Vagina (tissue), 2 donors: ENCODE measurements around the gene SLC7A4. TPM values are rescaled to one million over a fixed set of nuclear protein-coding genes. Genes with fewer than 3 reads are reported as not detected.

ENCODE experiments used
- DNase-seq, 2 donors: peaks; one replicate each; pipeline ENCODE4 v3.0.0-alpha.2; 2017; ENCODE audit errors: extremely low spot score in 2 of 2
- H3K27ac ChIP-seq: fragments of 200-600 bp; sonication (generic); one replicate; pipeline ENCODE4 v1.5.1; 2019
- H3K27me3 ChIP-seq: fragments of 200-600 bp; sonication (generic); one replicate; pipeline ENCODE4 v1.5.1; 2019
- H3K36me3 ChIP-seq, 2 donors: fragments of 200-600 bp; sonication (generic); one replicate each; pipeline ENCODE4 v1.5.1; 2017 to 2019
- H3K4me1 ChIP-seq: fragments of 200-600 bp; sonication (generic); one replicate; pipeline ENCODE4 v1.5.1; 2019
- H3K4me3 ChIP-seq, 2 donors: fragments of 200-600 bp; sonication (generic); 1 replicate in 1 of 2; 2 replicates in 1 of 2; pipeline ENCODE4 v1.5.1; 2016 to 2019
- H3K9me3 ChIP-seq: fragments of 200-600 bp; sonication (generic); one replicate; pipeline ENCODE4 v1.5.1; 2019
- CTCF ChIP-seq, 3 experiments: fragments of 450-650 bp in 2 of 3; fragments of 200-600 bp in 1 of 3; sonication (generic) in 1 of 3; IDR thresholded peaks; one replicate each; pipeline ENCODE4 v1.5.1; 2017 to 2019; ENCODE audit warnings: antibody characterized with exemption in 3 of 3, mild to moderate bottlenecking in 2 of 3, moderate library complexity in 2 of 3
- POLR2A ChIP-seq, 2 donors: fragments of 450-650 bp; IDR thresholded peaks; one replicate each; pipeline ENCODE4 v1.6.1; 2017; ENCODE audit warnings: antibody characterized with exemption in 2 of 2, mild to moderate bottlenecking in 2 of 2, moderate library complexity in 2 of 2
- POLR2AphosphoS5 ChIP-seq, 2 donors: sonication (generic); formaldehyde crosslinking; IDR thresholded peaks; one replicate each; pipeline ENCODE4 v1.9.0; 2017; ENCODE audit warnings: antibody characterized with exemption in 2 of 2, mild to moderate bottlenecking in 2 of 2, low read depth in 1 of 2; ENCODE audit not compliant: insufficient read depth in 1 of 2
- intact Hi-C: fragments of 100-400 bp; cut with DNase I; formaldehyde crosslinking; loops from one replicate; pipeline ENCODE4 v1.15.1; 2023
- total RNA-seq: library from RNA; depleted of rRNA; stranded (reverse); fragments of >200 nt; gene quantifications from one replicate; pipeline ENCODE4 v1.2.3, GENCODE V29; 2016

The SLC7A4 gene
- total RNA-seq, 1 donor from 2014 or later: 0.98 TPM

- intact Hi-C loops: no loop called here
- no peak for DNase-seq
- H3K9me3 ChIP-seq: no peaks in the 10 kb centered on the region
- H3K27ac ChIP-seq: no peak overlapping the region
- no peak overlapping the region for H3K4me3 ChIP-seq
- no peaks in the 10 kb centered on the region for H3K27me3 ChIP-seq
- peaks cover 21% of the 10 kb centered on the region for H3K4me1 ChIP-seq
- no peaks in the 10 kb centered on the region for H3K36me3 ChIP-seq
- TF ChIP-seq POLR2AphosphoS5 (IDR thresholded peaks at IDR 0.05; ENCODE audit: insufficient read depth in 1 of 2, low read depth in 1 of 2): no peak
- no peak for TF ChIP-seq CTCF (IDR thresholded peaks at IDR 0.05)
- TF ChIP-seq POLR2A (IDR thresholded peaks at IDR 0.05): no peak
These were observed 14.8 kb upstream of the SLC7A4 start for GRCh38 chr22:21047035-21047661.

GRCh38 chr22:21045585-21046294 lies 13.4 kb upstream of the SLC7A4 start, which contains the start of gene LRRC74B:
Gene LRRC74B, plus strand, starts transcription at chr22:21045946. Its CDS starts 41 bp downstream, at chr22:21045987.
- Histone ChIP-seq H3K4me3 (peak within 1 kb of the TSS; percentile 30 to 47), H3K27ac (no peak within 1 kb of the TSS), H3K4me1 (peaks cover 21% of the 10 kb centered on the region), H3K9me3 (no peaks in the 10 kb centered on the region), H3K27me3 (no peaks in the 10 kb centered on the region), H3K36me3 (no peaks in the 10 kb centered on the region)
- intact Hi-C loops: no loop called here
- TF ChIP-seq POLR2AphosphoS5 (IDR thresholded peaks at IDR 0.05; ENCODE audit: insufficient read depth in 1 of 2, low read depth in 1 of 2) (peak in 1 of 2 donors; percentile 24), POLR2A (IDR thresholded peaks at IDR 0.05) (no peak), CTCF (IDR thresholded peaks at IDR 0.05) (no peak)
- DNase-seq: no peak

GRCh38 chr22:21044931-21045584 lies 12.7 kb upstream of the SLC7A4 start:
- peak overlapping the region; percentile 30 to 47 for H3K4me3 ChIP-seq
- no peak for DNase-seq
- H3K27me3 ChIP-seq: no peaks in the 10 kb centered on the region
- TF ChIP-seq CTCF (IDR thresholded peaks at IDR 0.05) (no peak), POLR2AphosphoS5 (IDR thresholded peaks at IDR 0.05; ENCODE audit: insufficient read depth in 1 of 2, low read depth in 1 of 2) (no peak), POLR2A (IDR thresholded peaks at IDR 0.05) (no peak)
- H3K27ac ChIP-seq: no peak overlapping the region
- peaks cover 21% of the 10 kb centered on the region for H3K4me1 ChIP-seq
- no peaks in the 10 kb centered on the region for H3K36me3 ChIP-seq
- intact Hi-C loops: no loop called here
- no peaks in the 10 kb centered on the region for H3K9me3 ChIP-seq

DNA sequence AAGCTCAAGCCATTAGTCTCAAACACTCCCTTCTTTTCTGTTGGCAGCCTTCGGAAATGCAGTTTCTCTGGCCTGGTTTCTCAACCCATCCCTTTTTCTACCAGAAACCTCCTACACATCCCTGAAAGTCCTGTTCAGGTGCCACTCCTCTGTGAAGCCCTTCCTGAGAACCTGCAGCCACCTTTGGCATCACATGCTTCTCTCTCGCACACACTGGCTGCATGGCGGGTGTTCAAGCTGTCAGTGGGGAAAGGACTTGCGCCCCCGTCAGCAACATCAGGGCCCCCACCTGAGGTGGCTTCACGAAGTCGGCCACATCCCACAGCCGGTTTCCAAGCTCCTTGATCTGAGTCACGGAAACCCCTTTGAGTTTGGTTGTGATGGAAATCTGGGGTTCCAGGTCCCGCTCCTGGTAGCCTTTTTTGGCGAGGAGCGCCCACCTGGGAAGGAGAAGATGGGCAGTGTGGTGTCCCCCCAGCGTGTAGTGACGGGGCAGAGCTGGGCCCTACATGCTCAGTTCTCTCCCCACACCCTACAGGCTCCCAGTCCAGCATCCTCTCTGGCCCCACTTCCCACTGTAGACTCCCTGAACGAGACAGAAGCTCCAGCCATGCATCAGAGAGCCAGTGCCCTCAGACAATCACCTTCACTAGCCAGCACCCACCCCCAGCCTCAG lies 11.6 kb upstream of the SLC7A4 start:
- no peak overlapping the region for H3K4me3 ChIP-seq
- H3K9me3 ChIP-seq: no peaks in the 10 kb centered on the region
- no peaks in the 10 kb centered on the region for H3K36me3 ChIP-seq
- no peak for DNase-seq
- H3K27me3 ChIP-seq: no peaks in the 10 kb centered on the region
- H3K27ac ChIP-seq: no peak overlapping the region
- H3K4me1 ChIP-seq: peaks cover 21% of the 10 kb centered on the region
- TF ChIP-seq CTCF (IDR thresholded peaks at IDR 0.05) (no peak), POLR2AphosphoS5 (IDR thresholded peaks at IDR 0.05; ENCODE audit: insufficient read depth in 1 of 2, low read depth in 1 of 2) (no peak), POLR2A (IDR thresholded peaks at IDR 0.05) (no peak)
- intact Hi-C loops: no loop called here
